PFSK-1 (cell line): ENCODE results near the gene SEPSECS.

Experiments used
- FOXP2 ChIP-seq: optimal IDR thresholded peaks from 2 replicates; pipeline ENCODE3; 2011; ENCODE audit warnings: borderline replicate concordance, control low read depth, inconsistent platforms; ENCODE audit not compliant: insufficient read depth; ENCODE audit errors: extremely low read length, extremely low read depth
- POLR2AphosphoS5 ChIP-seq: IDR thresholded peaks from 2 replicates; pipeline ENCODE4 v1.6.1; 2012; ENCODE audit warnings: low read depth, mild to moderate bottlenecking, control low read depth, low read length, moderate library complexity
- REST ChIP-seq, 2 experiments: IDR thresholded peaks; 2 replicates each; pipeline versions ENCODE4 v1.6.1 to v1.8.0; 2011 to 2012; ENCODE audit warnings: low read depth in 2 of 2, low read length in 2 of 2, control low read depth in 1 of 2, inconsistent platforms in 1 of 2, mild to moderate bottlenecking in 1 of 2, moderate library complexity in 1 of 2; ENCODE audit not compliant: insufficient read depth in 1 of 2
- SIN3A ChIP-seq: IDR thresholded peaks from 2 replicates; pipeline ENCODE4 v1.6.1; 2012; ENCODE audit warnings: mild to moderate bottlenecking, low read length, moderate library complexity, borderline replicate concordance; ENCODE audit not compliant: insufficient read depth
- TAF1 ChIP-seq: IDR thresholded peaks from 2 replicates; pipeline ENCODE4 v1.6.1; 2012; ENCODE audit warnings: low read length, control low read depth, borderline replicate concordance; ENCODE audit not compliant: insufficient read depth

The SEPSECS gene

GRCh38 chr4:25112366-25112994, 47.8 kb downstream of the SEPSECS start:
- TF ChIP-seq REST (IDR thresholded peaks at IDR 0.05; ENCODE audit: insufficient read depth in 1 of 2, low read depth in 2 of 2, low read length in 2 of 2): no peak
- TF ChIP-seq TAF1: no peak
- no peak for TF ChIP-seq POLR2AphosphoS5
- no peak for TF ChIP-seq SIN3A
- TF ChIP-seq FOXP2: no peak

GRCh38 chr4:25111648-25112196, 48.5 kb downstream of the SEPSECS start:
- TF ChIP-seq POLR2AphosphoS5: no peak
- TF ChIP-seq TAF1: no peak
- no peak for TF ChIP-seq SIN3A

GRCh38 chr4:25110527-25111329, 49.5 kb downstream of the SEPSECS start:
- TF ChIP-seq REST (IDR thresholded peaks at IDR 0.05; ENCODE audit: insufficient read depth in 1 of 2, low read depth in 2 of 2, low read length in 2 of 2): no peak
- no peak for TF ChIP-seq SIN3A
- no peak for TF ChIP-seq POLR2AphosphoS5
- no peak for TF ChIP-seq TAF1
- TF ChIP-seq FOXP2: no peak

- TF ChIP-seq SIN3A (no peak), FOXP2 (no peak), TAF1 (no peak), POLR2AphosphoS5 (no peak), REST (IDR thresholded peaks at IDR 0.05; ENCODE audit: insufficient read depth in 1 of 2, low read depth in 2 of 2, low read length in 2 of 2) (no peak)
Observed at GRCh38 chr4:25109511-25109910, 50.7 kb downstream of the SEPSECS start.

- TF ChIP-seq SIN3A: no peak
- TF ChIP-seq TAF1: no peak
- no peak for TF ChIP-seq FOXP2
- no peak for TF ChIP-seq POLR2AphosphoS5
- TF ChIP-seq REST (IDR thresholded peaks at IDR 0.05; ENCODE audit: insufficient read depth in 1 of 2, low read depth in 2 of 2, low read length in 2 of 2): no peak
Observed at GRCh38 chr4:25108556-25108955, 51.7 kb downstream of the SEPSECS start.
